Activated T-helper 1 cell treated with anti-CD3 and anti-CD28 coated beads, Interleukin-2, amount 50 U/mL, for 16 hours (primary cell): ENCODE results near the gene ZMYM2.
"Not testable (repeated sequence)": the region's sequence is repeated elsewhere in the genome, so short reads cannot be mapped to it uniquely, and the experiment has no call there.

Experiments used
- DNase-seq, 2 donors: peaks; one replicate each; pipeline ENCODE4 v3.0.0-alpha.2; 2020; ENCODE audit warnings: low read depth in 1 of 2, low spot score in 1 of 2

Gene ZMYM2

DNA sequence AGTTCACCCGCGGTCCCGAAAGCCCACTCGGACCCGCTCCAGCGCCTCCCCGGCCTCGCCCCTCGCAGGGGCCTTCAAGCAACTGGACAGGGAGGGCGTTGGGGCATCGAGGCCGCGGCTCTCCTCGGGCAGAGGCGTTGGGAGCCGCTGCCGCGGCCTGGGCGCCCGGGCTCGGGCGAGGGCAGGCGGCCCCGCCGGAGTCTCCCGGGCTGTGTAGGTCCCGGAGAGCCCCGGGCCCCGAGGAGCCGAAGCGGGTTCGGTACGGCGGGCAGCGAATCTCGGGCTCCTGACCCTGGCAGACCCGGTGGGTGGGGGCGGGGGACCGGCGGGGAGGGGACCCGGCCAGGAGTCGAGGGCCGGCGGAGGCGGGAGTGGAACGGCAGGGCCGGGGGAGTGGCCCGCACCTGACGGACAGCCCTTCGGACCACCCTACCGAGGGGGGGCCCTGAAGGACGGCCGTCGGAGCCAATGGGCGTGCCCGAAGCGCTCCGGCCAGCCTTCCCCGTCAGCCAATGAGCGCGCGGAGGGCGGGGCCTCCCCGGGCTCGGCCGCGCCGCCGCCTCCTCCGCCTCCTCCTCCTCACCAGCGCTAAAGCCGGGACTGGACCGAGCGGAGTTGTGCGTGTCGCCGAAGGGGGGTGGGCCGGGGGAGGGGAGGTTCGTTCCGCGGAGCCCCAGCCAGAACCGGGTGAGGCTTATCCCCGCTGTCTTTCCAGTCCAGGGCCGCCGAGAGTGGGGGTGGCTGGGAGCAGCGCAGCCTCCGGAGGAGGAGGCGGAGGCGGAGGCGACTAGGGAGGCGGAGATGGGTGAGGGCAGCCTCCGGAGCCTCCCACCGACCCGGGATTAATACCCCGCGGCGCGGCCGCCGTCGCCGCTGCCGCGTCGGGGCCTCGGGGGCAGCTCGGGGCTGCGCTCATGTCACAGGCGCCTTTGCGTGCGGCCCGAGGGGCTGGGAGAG lies at the start of gene ZMYM2:
Gene ZMYM2, plus strand, starts transcription at position 573 of the 957 bp plus-strand sequence. CDS start 34,346 bp downstream, outside the sequence.
- DNase-seq: peak; percentile 96 to 98

DNA sequence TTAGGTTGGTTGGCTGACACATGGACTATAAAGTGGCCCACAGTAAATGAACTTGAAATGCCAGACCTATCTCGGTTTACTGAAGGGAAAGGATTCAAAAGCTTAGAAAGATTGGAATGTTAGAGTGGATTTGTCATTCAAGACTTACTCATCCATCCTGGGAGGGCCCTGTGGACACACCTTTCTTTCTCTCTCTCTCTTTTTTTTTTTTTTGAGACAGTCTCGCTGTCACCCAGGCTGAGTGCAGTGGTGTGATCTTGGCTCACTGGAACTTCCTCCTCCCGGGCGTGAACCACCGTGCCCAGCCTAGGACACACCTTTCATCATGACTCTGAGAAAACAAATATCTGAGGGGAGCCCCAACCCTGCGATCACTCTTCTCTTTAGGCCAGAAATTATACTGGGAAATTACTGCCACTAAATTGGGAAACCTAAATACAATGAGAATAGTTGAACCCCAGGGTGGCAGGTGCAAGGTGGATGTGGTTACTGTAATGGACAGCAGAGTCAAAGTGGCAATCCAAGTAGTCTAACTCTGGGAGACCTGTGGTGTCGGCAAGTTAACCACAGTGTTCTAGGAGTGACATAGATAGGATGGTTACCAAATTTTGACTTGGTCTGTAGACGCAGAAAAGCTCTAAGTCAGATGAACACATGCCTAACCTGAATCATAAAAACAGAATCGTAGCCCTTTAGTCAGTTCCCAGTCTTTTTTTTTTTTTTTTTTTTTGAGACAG lies 48.0 kb upstream of the ZMYM2 start:
- no peak for DNase-seq

GRCh38 chr13:19927117-19927748 lies 31.3 kb upstream of the ZMYM2 start:
- DNase-seq: no peak

DNA sequence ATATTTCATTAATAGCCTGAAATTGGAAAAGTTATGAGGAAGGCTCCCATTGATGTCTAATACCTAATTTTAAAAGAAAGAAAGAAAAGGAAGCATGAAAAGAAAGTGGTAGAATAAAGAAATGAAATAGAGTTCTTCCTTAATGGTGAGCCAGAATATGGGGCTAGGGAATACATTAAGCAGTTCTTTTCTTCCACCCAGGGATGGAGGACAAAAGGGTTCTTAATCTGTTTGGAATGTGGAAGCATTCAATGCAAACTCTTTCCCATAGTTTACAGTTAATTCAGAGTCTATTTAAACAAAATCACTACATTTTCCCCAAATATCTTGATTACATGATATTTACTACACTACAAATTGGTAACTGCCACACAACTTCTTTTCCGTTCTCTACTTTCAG lies 18.4 kb upstream of the ZMYM2 start:
- no peak for DNase-seq

DNA sequence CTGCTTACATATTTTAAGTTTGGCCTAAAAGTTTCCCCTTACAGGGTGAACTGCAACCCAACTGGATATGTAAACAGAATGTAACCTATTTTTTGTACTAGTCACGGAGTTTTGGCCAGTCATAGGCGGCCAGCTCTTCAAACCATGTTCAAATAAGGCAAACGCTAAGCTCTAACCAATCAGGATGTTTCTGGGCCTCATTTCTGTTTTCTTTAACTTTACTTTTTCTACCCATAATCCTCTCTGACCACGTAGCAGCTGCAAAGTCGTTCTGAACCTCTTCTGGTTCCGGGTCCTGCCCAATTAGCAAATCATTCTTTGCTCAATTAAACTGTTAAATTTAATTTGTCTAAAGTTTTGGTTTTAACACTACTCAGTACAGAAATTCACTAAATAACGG lies 8.2 kb upstream of the ZMYM2 start:
- DNase-seq: no peak

DNA sequence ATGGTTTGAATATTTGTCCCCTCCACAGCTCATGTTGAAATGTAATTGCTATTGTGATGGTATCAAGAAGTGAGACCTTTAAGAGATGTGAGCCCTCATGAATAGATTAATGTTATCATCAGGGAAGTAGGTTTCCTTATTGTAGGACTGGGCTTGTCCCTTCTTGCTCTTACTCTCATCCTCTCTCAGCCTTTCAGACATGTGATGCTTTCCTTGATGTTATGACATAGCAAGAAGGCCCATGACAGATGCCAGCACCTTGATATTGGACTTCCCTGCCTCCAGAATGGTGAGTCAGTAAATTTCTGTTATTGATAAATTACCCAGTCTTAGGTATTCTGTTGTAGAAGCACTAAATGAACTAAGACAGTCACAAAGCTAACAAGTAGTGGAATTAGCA lies 5.7 kb upstream of the ZMYM2 start:
- no peak for DNase-seq

DNA sequence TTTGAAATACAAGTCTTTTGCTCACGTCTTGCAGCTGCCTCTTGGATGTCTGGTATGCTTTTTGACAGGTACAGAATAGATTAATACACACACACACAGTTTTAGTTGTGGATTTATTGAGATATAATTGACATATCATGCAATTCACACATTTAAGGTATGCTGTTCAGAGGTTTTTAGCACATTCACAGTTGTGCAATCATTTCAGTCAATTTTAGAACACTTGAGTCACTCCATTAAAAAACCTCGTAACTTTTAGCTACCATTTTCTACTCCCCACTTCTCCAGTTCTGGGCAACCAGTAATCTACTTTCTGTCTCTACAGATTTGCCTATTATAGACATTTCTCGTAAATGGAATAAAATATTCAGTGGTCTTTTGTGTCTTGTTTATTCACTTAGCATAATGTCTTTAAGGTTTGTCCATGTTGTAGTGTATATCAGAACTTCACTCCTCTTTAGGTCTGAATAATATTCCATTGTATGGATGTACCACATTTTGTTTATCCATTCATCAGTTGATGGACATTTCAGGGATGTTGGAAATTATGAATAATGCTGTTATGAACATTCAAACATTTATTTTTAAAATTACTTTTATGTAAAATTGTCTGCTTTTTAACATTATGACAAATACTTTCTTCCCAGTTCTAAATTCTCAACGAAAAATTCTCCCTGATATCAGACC lies 2.5 kb upstream of the ZMYM2 start:
- no peak for DNase-seq

- peak; percentile 57 to 66 for DNase-seq
Observed at GRCh38 chr13:19957320-19958154, 990 bp upstream of the ZMYM2 start.

- peak; percentile 35 to 54 for DNase-seq
Observed at GRCh38 chr13:19959141-19959830, 759 bp downstream of the ZMYM2 start.

- peak; percentile 62 to 74 for DNase-seq
Observed at GRCh38 chr13:19959831-19960652, 1.5 kb downstream of the ZMYM2 start.

GRCh38 chr13:19960653-19960976 lies 2.1 kb downstream of the ZMYM2 start:
- DNase-seq: no peak

DNA sequence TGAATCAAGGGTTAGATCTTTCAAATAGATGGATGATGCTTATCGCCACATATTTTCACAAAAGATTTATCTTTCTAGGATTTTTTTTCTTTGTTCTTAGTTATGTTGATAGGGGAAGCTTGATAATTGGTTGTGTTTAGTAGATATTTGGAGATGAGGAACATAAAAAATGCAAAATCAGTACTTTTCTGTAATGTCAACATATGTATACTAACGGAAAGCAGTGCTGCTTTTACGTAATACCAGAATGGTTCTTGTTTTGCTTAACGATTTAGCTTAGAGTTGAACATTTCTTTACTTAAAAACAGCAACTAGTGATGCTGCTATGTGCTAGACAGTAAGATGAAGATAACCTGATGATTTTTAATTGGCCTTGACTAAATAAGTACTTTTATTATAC lies 3.0 kb downstream of the ZMYM2 start:
- DNase-seq: no peak

GRCh38 chr13:19961924-19962323 lies 3.4 kb downstream of the ZMYM2 start:
- no peak for DNase-seq

DNA sequence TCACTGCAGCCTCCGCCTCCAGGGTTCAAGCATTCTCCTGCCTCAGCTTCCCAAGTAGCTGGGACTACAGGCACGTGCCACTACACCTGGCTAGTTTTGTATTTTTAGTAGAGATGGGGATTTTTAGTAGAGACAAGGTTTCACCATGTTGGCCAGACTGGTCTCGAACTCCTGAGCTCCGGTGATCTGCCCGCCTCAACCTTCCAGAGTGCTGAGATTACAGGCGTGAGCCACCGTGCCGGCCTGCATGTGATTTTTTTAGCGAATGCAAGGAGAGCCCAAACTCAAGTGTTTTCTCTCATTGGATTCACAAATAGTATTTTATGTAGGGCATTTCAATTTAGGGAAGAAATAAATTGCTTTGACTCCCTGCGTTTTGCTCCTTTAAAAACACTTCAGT lies 4.4 kb downstream of the ZMYM2 start:
- no peak for DNase-seq

DNA sequence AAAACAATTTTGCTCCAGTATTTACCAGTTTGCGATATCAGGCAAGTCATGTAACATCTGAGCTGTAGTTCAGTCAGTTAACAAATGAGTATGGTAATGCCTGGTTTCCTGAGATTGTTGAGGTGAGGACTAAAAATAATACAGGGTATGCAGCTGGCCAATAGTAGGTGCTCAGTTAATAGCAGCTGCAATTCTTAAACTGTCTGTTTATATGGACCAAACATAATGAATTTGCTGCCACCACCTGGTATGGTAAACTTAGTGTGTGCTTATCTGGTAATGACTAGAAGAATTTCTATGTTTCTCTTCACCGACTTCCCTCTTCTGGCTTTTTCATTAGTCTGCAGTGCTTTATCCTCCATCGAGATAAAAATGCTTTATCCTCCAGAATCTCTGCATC lies 9.1 kb downstream of the ZMYM2 start:
- no peak for DNase-seq

- not testable (repeated sequence) for DNase-seq
Observed at GRCh38 chr13:19974498-19975009, 16.0 kb downstream of the ZMYM2 start.

DNA sequence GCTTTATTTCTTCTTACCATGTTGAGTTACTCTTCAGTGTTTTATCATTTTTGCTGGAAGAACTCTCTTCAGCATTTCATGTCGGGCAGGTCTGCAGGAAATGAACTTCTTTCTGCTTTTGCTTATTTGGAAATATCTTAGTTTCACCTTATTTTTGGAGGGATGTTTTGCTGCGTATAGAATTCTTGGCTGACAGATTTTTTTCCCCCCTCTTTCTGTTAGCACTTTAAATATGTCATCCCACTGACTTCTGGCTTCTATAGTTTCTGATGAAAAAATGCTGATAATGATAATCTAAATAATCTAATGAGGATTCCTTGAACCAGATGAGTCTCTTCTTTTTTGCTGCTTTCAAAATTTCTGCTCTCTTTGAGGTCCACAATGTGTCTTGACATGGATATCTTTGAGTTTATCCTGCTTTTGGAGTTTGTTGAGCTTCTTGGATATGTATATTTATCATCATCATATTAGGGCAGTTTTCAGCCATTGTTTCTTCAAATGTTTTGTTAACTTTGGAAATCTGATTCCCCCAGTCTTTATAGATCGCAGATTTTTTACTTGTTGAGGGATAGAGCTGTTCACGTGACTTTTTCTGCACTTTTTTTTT lies 20.4 kb downstream of the ZMYM2 start:
- no peak for DNase-seq

GRCh38 chr13:19981685-19982238 lies 23.2 kb downstream of the ZMYM2 start:
- no peak for DNase-seq
